ENCODE measurements around the gene SLC43A3.

GRCh38 chr11:57424792-57425564 lies 1.9 kb downstream of the SLC43A3 start:
- TF ChIP-seq, protein P1, sequence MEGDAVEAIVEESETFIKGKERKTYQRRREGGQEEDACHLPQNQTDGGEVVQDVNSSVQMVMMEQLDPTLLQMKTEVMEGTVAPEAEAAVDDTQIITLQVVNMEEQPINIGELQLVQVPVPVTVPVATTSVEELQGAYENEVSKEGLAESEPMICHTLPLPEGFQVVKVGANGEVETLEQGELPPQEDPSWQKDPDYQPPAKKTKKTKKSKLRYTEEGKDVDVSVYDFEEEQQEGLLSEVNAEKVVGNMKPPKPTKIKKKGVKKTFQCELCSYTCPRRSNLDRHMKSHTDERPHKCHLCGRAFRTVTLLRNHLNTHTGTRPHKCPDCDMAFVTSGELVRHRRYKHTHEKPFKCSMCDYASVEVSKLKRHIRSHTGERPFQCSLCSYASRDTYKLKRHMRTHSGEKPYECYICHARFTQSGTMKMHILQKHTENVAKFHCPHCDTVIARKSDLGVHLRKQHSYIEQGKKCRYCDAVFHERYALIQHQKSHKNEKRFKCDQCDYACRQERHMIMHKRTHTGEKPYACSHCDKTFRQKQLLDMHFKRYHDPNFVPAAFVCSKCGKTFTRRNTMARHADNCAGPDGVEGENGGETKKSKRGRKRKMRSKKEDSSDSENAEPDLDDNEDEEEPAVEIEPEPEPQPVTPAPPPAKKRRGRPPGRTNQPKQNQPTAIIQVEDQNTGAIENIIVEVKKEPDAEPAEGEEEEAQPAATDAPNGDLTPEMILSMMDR (IDR thresholded peaks at IDR 0.05; ENCODE audit: poor library complexity) = no peak
- TF ChIP-seq EZH2 (IDR thresholded peaks at IDR 0.05; ENCODE audit: borderline replicate concordance) = no peak

All from hepatocyte (in vitro differentiated cells).